PFSK-1 (cell line): ENCODE results near the gene NOTUM.

ENCODE experiments used
- FOXP2 ChIP-seq: optimal IDR thresholded peaks from 2 replicates; pipeline ENCODE3; 2011; ENCODE audit warnings: borderline replicate concordance, control low read depth, inconsistent platforms; ENCODE audit not compliant: insufficient read depth; ENCODE audit errors: extremely low read length, extremely low read depth
- POLR2AphosphoS5 ChIP-seq: IDR thresholded peaks from 2 replicates; pipeline ENCODE4 v1.6.1; 2012; ENCODE audit warnings: low read depth, mild to moderate bottlenecking, control low read depth, low read length, moderate library complexity
- SIN3A ChIP-seq: IDR thresholded peaks from 2 replicates; pipeline ENCODE4 v1.6.1; 2012; ENCODE audit warnings: mild to moderate bottlenecking, low read length, moderate library complexity, borderline replicate concordance; ENCODE audit not compliant: insufficient read depth
- TAF1 ChIP-seq: IDR thresholded peaks from 2 replicates; pipeline ENCODE4 v1.6.1; 2012; ENCODE audit warnings: low read length, control low read depth, borderline replicate concordance; ENCODE audit not compliant: insufficient read depth
- TF ChIP-seq, protein P1 (sequence below), 2 experiments: IDR thresholded peaks; 2 replicates each; pipeline versions ENCODE4 v1.6.1 to v1.8.0; 2011 to 2012; ENCODE audit warnings: low read depth in 2 of 2, low read length in 2 of 2, control low read depth in 1 of 2, inconsistent platforms in 1 of 2, mild to moderate bottlenecking in 1 of 2, moderate library complexity in 1 of 2; ENCODE audit not compliant: insufficient read depth in 1 of 2

Gene NOTUM

DNA sequence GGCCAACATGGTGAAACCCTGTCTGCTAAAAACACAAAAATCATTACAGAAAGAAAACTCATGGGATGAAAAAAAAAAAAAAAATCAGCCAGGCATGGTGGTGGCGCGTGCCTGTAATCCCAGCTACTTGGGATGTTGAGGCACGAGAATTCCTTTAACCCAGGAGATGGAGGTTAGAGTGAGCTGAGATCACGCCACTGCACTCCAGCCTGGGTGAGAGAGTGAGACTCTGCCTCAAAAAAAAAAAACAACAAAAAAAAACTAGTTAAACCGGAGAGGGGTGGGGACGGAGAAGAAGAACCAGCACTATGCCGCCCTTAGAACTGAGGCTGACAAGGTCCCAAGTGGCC lies 7.4 kb upstream of the NOTUM start:
- no peak for TF ChIP-seq FOXP2

GRCh38 chr17:81967533-81968395 lies 6.8 kb upstream of the NOTUM start:
- no peak for TF ChIP-seq FOXP2
- no peak for TF ChIP-seq TAF1
- TF ChIP-seq, protein P1, sequence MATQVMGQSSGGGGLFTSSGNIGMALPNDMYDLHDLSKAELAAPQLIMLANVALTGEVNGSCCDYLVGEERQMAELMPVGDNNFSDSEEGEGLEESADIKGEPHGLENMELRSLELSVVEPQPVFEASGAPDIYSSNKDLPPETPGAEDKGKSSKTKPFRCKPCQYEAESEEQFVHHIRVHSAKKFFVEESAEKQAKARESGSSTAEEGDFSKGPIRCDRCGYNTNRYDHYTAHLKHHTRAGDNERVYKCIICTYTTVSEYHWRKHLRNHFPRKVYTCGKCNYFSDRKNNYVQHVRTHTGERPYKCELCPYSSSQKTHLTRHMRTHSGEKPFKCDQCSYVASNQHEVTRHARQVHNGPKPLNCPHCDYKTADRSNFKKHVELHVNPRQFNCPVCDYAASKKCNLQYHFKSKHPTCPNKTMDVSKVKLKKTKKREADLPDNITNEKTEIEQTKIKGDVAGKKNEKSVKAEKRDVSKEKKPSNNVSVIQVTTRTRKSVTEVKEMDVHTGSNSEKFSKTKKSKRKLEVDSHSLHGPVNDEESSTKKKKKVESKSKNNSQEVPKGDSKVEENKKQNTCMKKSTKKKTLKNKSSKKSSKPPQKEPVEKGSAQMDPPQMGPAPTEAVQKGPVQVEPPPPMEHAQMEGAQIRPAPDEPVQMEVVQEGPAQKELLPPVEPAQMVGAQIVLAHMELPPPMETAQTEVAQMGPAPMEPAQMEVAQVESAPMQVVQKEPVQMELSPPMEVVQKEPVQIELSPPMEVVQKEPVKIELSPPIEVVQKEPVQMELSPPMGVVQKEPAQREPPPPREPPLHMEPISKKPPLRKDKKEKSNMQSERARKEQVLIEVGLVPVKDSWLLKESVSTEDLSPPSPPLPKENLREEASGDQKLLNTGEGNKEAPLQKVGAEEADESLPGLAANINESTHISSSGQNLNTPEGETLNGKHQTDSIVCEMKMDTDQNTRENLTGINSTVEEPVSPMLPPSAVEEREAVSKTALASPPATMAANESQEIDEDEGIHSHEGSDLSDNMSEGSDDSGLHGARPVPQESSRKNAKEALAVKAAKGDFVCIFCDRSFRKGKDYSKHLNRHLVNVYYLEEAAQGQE (IDR thresholded peaks at IDR 0.05; ENCODE audit: insufficient read depth in 1 of 2, low read depth in 2 of 2, low read length in 2 of 2) = no peak
- TF ChIP-seq POLR2AphosphoS5 = no peak
- no peak for TF ChIP-seq SIN3A

- no peak for TF ChIP-seq POLR2AphosphoS5
- no peak for TF ChIP-seq TAF1
- TF ChIP-seq, protein P1 (IDR thresholded peaks at IDR 0.05; ENCODE audit: insufficient read depth in 1 of 2, low read depth in 2 of 2, low read length in 2 of 2) = no peak
- no peak for TF ChIP-seq SIN3A
- no peak for TF ChIP-seq FOXP2
These were observed 6.2 kb upstream of the NOTUM start for GRCh38 chr17:81967244-81967532.

- TF ChIP-seq, protein P1 (IDR thresholded peaks at IDR 0.05; ENCODE audit: insufficient read depth in 1 of 2, low read depth in 2 of 2, low read length in 2 of 2) = no peak
- no peak for TF ChIP-seq TAF1
- TF ChIP-seq SIN3A = no peak
- no peak for TF ChIP-seq FOXP2
- no peak for TF ChIP-seq POLR2AphosphoS5
These were observed 5.6 kb upstream of the NOTUM start for GRCh38 chr17:81966343-81967243.

DNA sequence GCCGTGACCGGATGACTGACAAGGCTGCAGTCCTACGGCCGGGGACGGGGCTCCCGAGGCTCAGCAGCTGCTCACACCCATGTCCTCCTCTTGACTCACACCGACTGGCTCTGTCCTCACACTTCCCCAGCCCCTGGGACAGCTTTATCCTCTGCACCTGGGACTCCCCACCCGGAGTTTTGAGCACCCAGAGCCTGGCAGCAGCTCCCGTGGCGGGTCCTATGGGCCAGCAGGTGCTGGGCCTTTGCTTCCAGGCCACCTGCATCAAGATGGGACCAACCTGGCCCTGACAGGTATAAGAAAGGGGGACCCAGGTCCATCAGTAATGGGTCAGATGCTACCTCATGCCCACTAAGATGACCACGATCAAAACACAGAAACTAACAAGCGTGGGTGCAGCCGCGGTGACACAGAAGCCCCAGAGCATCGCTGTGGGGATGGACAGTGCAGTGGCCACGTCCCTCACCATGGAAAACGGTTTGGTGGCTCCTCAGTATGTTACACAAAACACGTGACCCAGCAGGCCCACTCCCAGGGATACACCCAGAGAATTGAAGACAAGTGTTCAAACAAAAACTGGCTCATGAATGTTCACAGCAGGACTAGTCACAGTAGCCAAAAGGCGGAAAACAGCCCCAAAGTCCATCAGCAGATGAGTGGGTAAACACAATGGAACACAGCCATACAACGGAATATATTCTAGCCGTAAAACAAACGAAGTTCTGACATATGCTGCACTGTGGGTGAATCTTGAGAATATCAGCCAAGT lies 3.3 kb upstream of the NOTUM start:
- TF ChIP-seq FOXP2 (no peak), SIN3A (no peak), POLR2AphosphoS5 (no peak), TAF1 (no peak)
- TF ChIP-seq, protein P1 (IDR thresholded peaks at IDR 0.05; ENCODE audit: insufficient read depth in 1 of 2, low read depth in 2 of 2, low read length in 2 of 2) = no peak
